OCI-LY7 (cell line): ENCODE results near the gene PTPA.

Experiments used
- CTCF ChIP-seq: fragments of 200-600 bp; sonication (generic); conservative IDR thresholded peaks from 2 replicates; pipeline ENCODE4 v1.5.1; 2014; ENCODE audit warnings: mild to moderate bottlenecking, antibody characterized with exemption, low read length, moderate library complexity, mixed read lengths
- EZH2phosphoT487 ChIP-seq: fragments of 200-600 bp; sonication (generic); IDR thresholded peaks from 2 replicates; pipeline ENCODE4 v1.6.1; 2018; ENCODE audit warnings: low read depth, borderline replicate concordance, mild to moderate bottlenecking, mixed run types, antibody characterized with exemption, low read length, moderate library complexity, mixed read lengths

GRCh38 chr9:129097671-129098306 lies 13.4 kb upstream of the PTPA start:
- TF ChIP-seq CTCF (no peak), EZH2phosphoT487 (no peak)
